HS-27A (cell line): ENCODE data around the gene SGK1.
"Not testable (repeated sequence)": the region's sequence is repeated elsewhere in the genome, so short reads cannot be mapped to it uniquely, and the experiment has no call there.

Experiments
- DNase-seq: peaks from one replicate; pipeline ENCODE4 v3.0.0-alpha.2; 2012; ENCODE audit warnings: low read depth, missing footprints

The SGK1 gene

GRCh38 chr6:134221250-134221649 lies 96.7 kb downstream of the SGK1 start:
- no peak for DNase-seq

- DNase-seq, result no peak
Measured at GRCh38 chr6:134217798-134218140, 100.1 kb downstream of the SGK1 start.

GRCh38 chr6:134217105-134217797 lies 100.7 kb downstream of the SGK1 start:
- peak; percentile 31 for DNase-seq

GRCh38 chr6:134216301-134217010 lies 101.5 kb downstream of the SGK1 start:
- DNase-seq, result no peak

- DNase-seq, result not testable (repeated sequence)
Measured at GRCh38 chr6:134213410-134213809, 104.5 kb downstream of the SGK1 start.

- no peak for DNase-seq
Measured at GRCh38 chr6:134211297-134211696, 106.6 kb downstream of the SGK1 start.

GRCh38 chr6:134207421-134207820 lies 110.5 kb downstream of the SGK1 start:
- DNase-seq, result no peak

- no peak for DNase-seq
Measured at GRCh38 chr6:134205366-134205765, 112.5 kb downstream of the SGK1 start.

- DNase-seq, result not testable (repeated sequence)
Measured at GRCh38 chr6:134204759-134205158, 113.2 kb downstream of the SGK1 start.

GRCh38 chr6:134204031-134204430 lies 113.9 kb downstream of the SGK1 start:
- DNase-seq, result no peak

GRCh38 chr6:134201716-134202115 lies 116.2 kb downstream of the SGK1 start:
- no peak for DNase-seq

- no peak for DNase-seq
Measured at GRCh38 chr6:134199848-134200606, 117.9 kb downstream of the SGK1 start.

- DNase-seq, result no peak
Measured at GRCh38 chr6:134198093-134198492, 119.8 kb downstream of the SGK1 start.

- DNase-seq, result not testable (repeated sequence)
Measured at GRCh38 chr6:134197685-134198084, 120.2 kb downstream of the SGK1 start.

GRCh38 chr6:134196568-134197193 lies 121.2 kb downstream of the SGK1 start:
- DNase-seq, result no peak

- no peak for DNase-seq
Measured at GRCh38 chr6:134195985-134196384, 121.9 kb downstream of the SGK1 start.

- no peak for DNase-seq
Measured at GRCh38 chr6:134195164-134195906, 122.6 kb downstream of the SGK1 start.

GRCh38 chr6:134193536-134194498 lies 124.1 kb downstream of the SGK1 start:
- no peak for DNase-seq

- not testable (repeated sequence) for DNase-seq
Measured at GRCh38 chr6:134192609-134193008, 125.3 kb downstream of the SGK1 start.

- DNase-seq, result no peak
Measured at GRCh38 chr6:134190883-134191282, 127.0 kb downstream of the SGK1 start.

GRCh38 chr6:134187751-134188150 lies 130.2 kb downstream of the SGK1 start:
- DNase-seq, result no peak
